ENCODE measurements around the gene HMCES. TPM values are rescaled to one million over a fixed set of nuclear protein-coding genes. Genes with fewer than 3 reads are reported as not detected.
"Not testable (repeated sequence)": the region's sequence is repeated elsewhere in the genome, so short reads cannot be mapped to it uniquely, and the experiment has no call there.

The HMCES gene
- total RNA-seq, 1 experiment from 2014 or later, result 83.6 TPM

- intact Hi-C loops (cut with micrococcal nuclease; ENCODE audit: unreplicated experiment), result no loop called here
- Mint-ChIP-seq H3K36me3 (ENCODE audit: insufficient read depth, unreplicated experiment) (no peaks in the 10 kb centered on the region), H3K9me3 (ENCODE audit: low read depth, unreplicated experiment) (no peaks in the 10 kb centered on the region), H3K27ac (ENCODE audit: unreplicated experiment) (no peak overlapping the region), H3K4me1 (ENCODE audit: low read depth, unreplicated experiment) (no peaks in the 10 kb centered on the region), H3K4me3 (ENCODE audit: low read depth, unreplicated experiment) (no peak overlapping the region), H3K27me3 (ENCODE audit: unreplicated experiment) (peaks cover 59% of the 10 kb centered on the region)
- no TSS peak for BruUV-seq (replicated peaks)
- CTCF ChIA-PET, result interaction anchor here (0.6 to 0.7 kb wide), 3 partner anchors 30 to 842 kb away, joined by 3 read pairs; no protein-coding TSS in a partner anchor
- no peak for TF ChIP-seq CTCF (IDR thresholded peaks at IDR 0.05; ENCODE audit: unreplicated experiment)
- no peak for DNase-seq
These were observed 57.5 kb downstream of the HMCES start for GRCh38 chr3:129336093-129336706.

GRCh38 chr3:129337719-129338118, 59.0 kb downstream of the HMCES start:
- intact Hi-C loops (cut with micrococcal nuclease; ENCODE audit: unreplicated experiment); H3K36me3 Mint-ChIP-seq (ENCODE audit: insufficient read depth, unreplicated experiment); H3K4me3 Mint-ChIP-seq (ENCODE audit: low read depth, unreplicated experiment); DNase-seq; H3K9me3 Mint-ChIP-seq (ENCODE audit: low read depth, unreplicated experiment); H3K4me1 Mint-ChIP-seq (ENCODE audit: low read depth, unreplicated experiment); CTCF ChIA-PET; BruUV-seq (replicated peaks); H3K27ac Mint-ChIP-seq (ENCODE audit: unreplicated experiment): not testable (repeated sequence)
- H3K27me3 Mint-ChIP-seq (ENCODE audit: unreplicated experiment), result peaks cover 59% of the 10 kb centered on the region

- CTCF ChIA-PET; H3K9me3 Mint-ChIP-seq (ENCODE audit: low read depth, unreplicated experiment); BruUV-seq (replicated peaks); DNase-seq; H3K4me3 Mint-ChIP-seq (ENCODE audit: low read depth, unreplicated experiment); H3K27ac Mint-ChIP-seq (ENCODE audit: unreplicated experiment); intact Hi-C loops (cut with micrococcal nuclease; ENCODE audit: unreplicated experiment); H3K36me3 Mint-ChIP-seq (ENCODE audit: insufficient read depth, unreplicated experiment); H3K4me1 Mint-ChIP-seq (ENCODE audit: low read depth, unreplicated experiment): not testable (repeated sequence)
- peaks cover 62% of the 10 kb centered on the region for H3K27me3 Mint-ChIP-seq (ENCODE audit: unreplicated experiment)
These were observed 60.5 kb downstream of the HMCES start for GRCh38 chr3:129339186-129339585.

- intact Hi-C loops (cut with micrococcal nuclease; ENCODE audit: unreplicated experiment); H3K27ac Mint-ChIP-seq (ENCODE audit: unreplicated experiment); H3K36me3 Mint-ChIP-seq (ENCODE audit: insufficient read depth, unreplicated experiment); H3K4me3 Mint-ChIP-seq (ENCODE audit: low read depth, unreplicated experiment); DNase-seq; H3K9me3 Mint-ChIP-seq (ENCODE audit: low read depth, unreplicated experiment); CTCF ChIA-PET; H3K4me1 Mint-ChIP-seq (ENCODE audit: low read depth, unreplicated experiment); BruUV-seq (replicated peaks): not testable (repeated sequence)
- peaks cover 58% of the 10 kb centered on the region for H3K27me3 Mint-ChIP-seq (ENCODE audit: unreplicated experiment)
These were observed 61.2 kb downstream of the HMCES start for GRCh38 chr3:129339833-129340232.

GRCh38 chr3:129341331-129342141, 62.9 kb downstream of the HMCES start:
- intact Hi-C loops (cut with micrococcal nuclease; ENCODE audit: unreplicated experiment), result no loop called here
- DNase-seq, result no peak
- peaks cover 5% of the 10 kb centered on the region for H3K4me1 Mint-ChIP-seq (ENCODE audit: low read depth, unreplicated experiment)
- H3K9me3 Mint-ChIP-seq (ENCODE audit: low read depth, unreplicated experiment), result no peaks in the 10 kb centered on the region
- no peaks in the 10 kb centered on the region for H3K36me3 Mint-ChIP-seq (ENCODE audit: insufficient read depth, unreplicated experiment)
- H3K27ac Mint-ChIP-seq (ENCODE audit: unreplicated experiment), result no peak overlapping the region
- no peak for TF ChIP-seq CTCF (IDR thresholded peaks at IDR 0.05; ENCODE audit: unreplicated experiment)
- BruUV-seq (replicated peaks), result no TSS peak
- CTCF ChIA-PET, result interaction anchor here (0.7 kb wide), 1 partner anchor 229 kb away, joined by 6 read pairs; no protein-coding TSS in a partner anchor
- H3K27me3 Mint-ChIP-seq (ENCODE audit: unreplicated experiment), result peaks cover 62% of the 10 kb centered on the region
- no peak overlapping the region for H3K4me3 Mint-ChIP-seq (ENCODE audit: low read depth, unreplicated experiment)
